Hepatocyte (in vitro differentiated cells): ENCODE measurements around the gene MIER2.

Experiments used
- EZH2 ChIP-seq: fragments of 200-600 bp; sonication (generic); IDR thresholded peaks from 2 replicates; pipeline ENCODE4 v1.6.1; 2016; ENCODE audit warnings: antibody characterized with exemption, mild to moderate bottlenecking, borderline replicate concordance
- EZH2phosphoT487 ChIP-seq: fragments of 200-600 bp; sonication (generic); IDR thresholded peaks from one replicate; pipeline ENCODE4 v1.6.1; 2018; ENCODE audit warnings: antibody characterized with exemption, mild to moderate bottlenecking, low read depth, moderate library complexity; ENCODE audit not compliant: unreplicated experiment, severe bottlenecking
- TF ChIP-seq, protein P1 (sequence below): fragments of 200-600 bp; sonication (generic); IDR thresholded peaks from 2 replicates; pipeline ENCODE4 v1.5.1; 2016; ENCODE audit warnings: antibody characterized with exemption, mild to moderate bottlenecking; ENCODE audit not compliant: poor library complexity

- TF ChIP-seq, protein P1, sequence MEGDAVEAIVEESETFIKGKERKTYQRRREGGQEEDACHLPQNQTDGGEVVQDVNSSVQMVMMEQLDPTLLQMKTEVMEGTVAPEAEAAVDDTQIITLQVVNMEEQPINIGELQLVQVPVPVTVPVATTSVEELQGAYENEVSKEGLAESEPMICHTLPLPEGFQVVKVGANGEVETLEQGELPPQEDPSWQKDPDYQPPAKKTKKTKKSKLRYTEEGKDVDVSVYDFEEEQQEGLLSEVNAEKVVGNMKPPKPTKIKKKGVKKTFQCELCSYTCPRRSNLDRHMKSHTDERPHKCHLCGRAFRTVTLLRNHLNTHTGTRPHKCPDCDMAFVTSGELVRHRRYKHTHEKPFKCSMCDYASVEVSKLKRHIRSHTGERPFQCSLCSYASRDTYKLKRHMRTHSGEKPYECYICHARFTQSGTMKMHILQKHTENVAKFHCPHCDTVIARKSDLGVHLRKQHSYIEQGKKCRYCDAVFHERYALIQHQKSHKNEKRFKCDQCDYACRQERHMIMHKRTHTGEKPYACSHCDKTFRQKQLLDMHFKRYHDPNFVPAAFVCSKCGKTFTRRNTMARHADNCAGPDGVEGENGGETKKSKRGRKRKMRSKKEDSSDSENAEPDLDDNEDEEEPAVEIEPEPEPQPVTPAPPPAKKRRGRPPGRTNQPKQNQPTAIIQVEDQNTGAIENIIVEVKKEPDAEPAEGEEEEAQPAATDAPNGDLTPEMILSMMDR, result no peak
- TF ChIP-seq EZH2 (no peak), EZH2phosphoT487 (no peak)
These were observed 7.5 kb upstream of the MIER2 start for GRCh38 chr19:351976-352625.
